ENCODE results near the gene SERPINA1.
A peak's percentile ranks its signal among the peaks of the same experiment; 100 is the strongest.

The SERPINA1 gene

GRCh38 chr14:94397289-94398181, 9.1 kb upstream of the SERPINA1 start:
- DNase-seq, result no peak

- DNase-seq, result no peak
Measured at GRCh38 chr14:94396628-94397225, 8.3 kb upstream of the SERPINA1 start.

- DNase-seq, result no peak
Measured at GRCh38 chr14:94395888-94396574, 7.6 kb upstream of the SERPINA1 start.

GRCh38 chr14:94395282-94395887, 7.0 kb upstream of the SERPINA1 start:
- DNase-seq, result no peak

GRCh38 chr14:94394581-94395207, 6.3 kb upstream of the SERPINA1 start:
- DNase-seq, result no peak

GRCh38 chr14:94394025-94394493, 5.7 kb upstream of the SERPINA1 start:
- no peak for DNase-seq

GRCh38 chr14:94393474-94393873, 5.1 kb upstream of the SERPINA1 start:
- no peak for DNase-seq

- no peak for DNase-seq
Measured at GRCh38 chr14:94392510-94392935, 4.1 kb upstream of the SERPINA1 start.

GRCh38 chr14:94391281-94391975, 3.0 kb upstream of the SERPINA1 start:
- no peak for DNase-seq

- DNase-seq, result no peak
Measured at GRCh38 chr14:94390372-94391086, 2.1 kb upstream of the SERPINA1 start.

- no peak for DNase-seq
Measured at GRCh38 chr14:94389731-94390371, 1.4 kb upstream of the SERPINA1 start.

- no peak for DNase-seq
Measured at GRCh38 chr14:94389104-94389469, 685 bp upstream of the SERPINA1 start.

- no peak for DNase-seq
Measured at GRCh38 chr14:94388027-94388383, 397 bp downstream of the SERPINA1 start.

GRCh38 chr14:94387051-94388026, 1.1 kb downstream of the SERPINA1 start:
- no peak for DNase-seq

GRCh38 chr14:94386085-94387031, 2.0 kb downstream of the SERPINA1 start:
- peak; percentile 86 for DNase-seq

- DNase-seq, result peak; percentile 95
Measured at GRCh38 chr14:94385553-94386057, 2.8 kb downstream of the SERPINA1 start.

GRCh38 chr14:94384342-94384741, 4.1 kb downstream of the SERPINA1 start:
- no peak for DNase-seq

- no peak for DNase-seq
Measured at GRCh38 chr14:94383777-94384176, 4.6 kb downstream of the SERPINA1 start.
